NCI-H146 treated with DMSO at 0.1 percent for 48 hours (cell line): Measurements from ENCODE around the gene FBXO3.

ENCODE experiments used
- DNase-seq: peaks from one replicate; lab custom pipeline; 2025; ENCODE audit not compliant: unreplicated experiment; lab: John Stamatoyannopoulos, UW

FBXO3 gene

DNA sequence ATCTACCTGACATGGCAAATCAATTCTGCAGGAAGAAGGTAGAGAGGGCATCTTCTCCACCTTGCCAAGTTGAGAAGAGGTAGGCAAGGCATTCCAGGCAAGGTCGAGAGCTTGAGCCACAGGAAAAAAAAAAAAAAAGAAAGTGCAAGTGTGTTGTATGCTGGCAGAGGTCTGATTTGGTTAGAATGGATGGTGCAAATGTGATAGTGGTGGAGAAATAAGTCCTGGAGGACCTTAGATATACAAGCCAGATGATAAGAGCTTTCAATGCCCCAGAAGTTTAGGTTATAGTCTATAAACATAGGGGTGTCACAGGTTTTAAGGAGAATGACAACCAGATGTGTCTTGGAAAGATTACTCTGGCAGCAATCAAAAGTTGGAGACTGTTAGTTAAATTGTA is 1.4 kb downstream of the FBXO3 start:
- DNase-seq: no peak

DNA sequence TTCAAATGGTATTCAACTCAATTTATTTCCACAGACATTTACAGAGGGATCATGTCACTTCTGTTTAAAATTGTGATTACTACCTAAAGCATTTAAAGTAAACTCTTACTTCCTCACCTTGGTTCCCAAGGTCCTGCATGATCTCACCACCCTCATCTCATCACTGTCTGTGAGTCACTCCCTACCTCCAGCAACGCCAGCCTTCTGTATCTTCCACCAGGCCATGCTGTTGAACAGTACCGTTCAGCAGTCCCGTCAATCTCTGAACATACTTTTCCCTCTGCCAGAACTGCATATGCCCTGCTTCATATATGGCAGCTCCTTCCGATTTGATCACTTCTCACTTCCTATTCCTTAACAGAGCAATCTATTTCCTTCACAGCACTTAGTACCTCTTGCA is 2.0 kb downstream of the FBXO3 start:
- no peak for DNase-seq

DNA sequence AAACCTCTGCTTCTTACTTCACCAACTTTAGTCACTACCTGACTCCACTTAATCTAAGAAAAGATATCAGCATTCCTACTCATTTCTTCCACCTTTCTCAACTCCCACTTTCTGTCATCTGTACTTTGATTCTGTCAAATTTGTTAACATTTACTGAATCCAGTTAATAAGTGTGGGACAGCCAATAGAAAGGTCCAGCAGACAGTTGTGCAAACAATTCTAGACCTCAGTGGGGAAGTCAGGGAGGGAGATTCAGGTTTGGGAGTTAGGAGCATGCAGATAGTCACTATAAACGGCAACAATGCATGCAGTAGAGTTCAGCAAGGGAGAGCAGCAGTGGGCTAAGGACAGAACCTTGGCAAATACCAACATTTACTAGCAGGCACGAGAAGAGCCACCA is 4.1 kb downstream of the FBXO3 start:
- no peak for DNase-seq

DNA sequence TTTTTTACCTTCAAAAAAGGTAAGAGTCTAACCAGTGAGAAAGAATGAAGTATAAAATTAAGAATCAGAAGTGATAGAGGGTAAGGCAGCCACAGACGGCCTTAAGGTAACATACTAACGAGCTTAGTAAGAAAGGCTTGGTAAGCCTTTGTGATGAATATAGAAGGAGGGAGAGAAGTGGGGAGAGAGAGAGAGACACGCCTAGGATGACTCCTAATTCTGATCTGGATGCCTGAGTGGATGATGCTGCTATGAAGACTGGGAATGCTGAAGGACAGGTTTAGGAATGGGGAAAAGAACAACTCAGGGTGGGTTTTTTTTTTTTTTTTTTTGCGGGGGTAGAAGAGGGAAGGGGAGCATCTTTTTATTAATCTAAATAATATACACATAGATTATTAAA is 4.8 kb downstream of the FBXO3 start:
- no peak for DNase-seq

DNA sequence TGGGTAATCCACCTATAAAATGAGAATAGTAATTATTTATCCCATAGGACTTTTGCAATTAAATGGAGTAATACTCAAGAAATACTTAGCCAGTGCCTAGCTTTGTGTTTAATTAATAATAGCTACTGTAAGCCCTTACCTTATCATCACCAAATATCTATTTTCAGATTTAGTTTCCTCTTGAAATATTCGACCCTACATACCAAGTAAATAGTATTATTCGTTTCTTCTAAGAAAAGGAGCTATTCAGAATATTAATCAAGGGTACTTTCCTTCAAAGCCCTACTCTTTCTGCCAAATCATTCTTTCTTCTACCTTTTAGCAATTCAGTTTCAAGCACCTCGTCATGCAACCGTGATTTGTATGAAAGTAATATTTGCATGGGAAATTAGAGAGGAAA is 6.7 kb downstream of the FBXO3 start:
- DNase-seq: no peak

DNA sequence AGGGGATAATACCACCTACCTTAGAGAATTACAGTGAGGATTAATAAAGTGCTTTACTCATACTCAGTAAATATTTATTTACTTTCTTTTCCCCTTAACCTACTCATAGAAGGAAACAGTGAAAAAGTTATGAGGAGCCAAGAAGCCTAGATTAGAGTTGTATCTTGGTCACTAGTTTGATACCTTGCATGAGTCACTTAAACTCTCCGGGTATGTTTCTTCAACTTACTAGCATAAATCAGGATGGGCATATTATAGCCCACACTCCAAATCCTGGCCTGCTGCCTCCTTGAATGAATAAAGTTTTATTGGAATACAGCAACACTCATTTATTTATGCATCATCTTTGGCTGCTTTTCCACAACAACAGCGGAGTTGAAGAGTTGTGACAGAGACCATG is 8.2 kb downstream of the FBXO3 start:
- no peak for DNase-seq

DNA sequence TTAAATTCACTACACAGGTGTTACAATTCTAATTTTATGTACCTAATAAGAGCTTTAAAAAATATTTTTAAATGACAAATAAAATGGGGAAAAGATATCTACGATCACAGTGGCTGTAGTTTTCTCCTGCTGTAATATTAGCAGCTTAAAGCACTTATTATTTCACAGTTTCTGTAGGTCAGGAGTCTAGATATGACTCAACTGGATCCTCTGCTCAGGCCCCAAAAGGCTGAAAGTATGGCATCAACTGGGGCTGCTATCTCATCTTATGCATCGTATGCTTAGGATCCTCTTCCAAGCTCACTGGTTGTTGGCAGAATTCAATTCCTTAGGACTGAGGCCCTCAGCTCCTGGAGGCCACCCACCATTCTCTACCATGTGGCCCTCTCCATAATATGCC is 12.8 kb downstream of the FBXO3 start:
- DNase-seq: no peak

DNA sequence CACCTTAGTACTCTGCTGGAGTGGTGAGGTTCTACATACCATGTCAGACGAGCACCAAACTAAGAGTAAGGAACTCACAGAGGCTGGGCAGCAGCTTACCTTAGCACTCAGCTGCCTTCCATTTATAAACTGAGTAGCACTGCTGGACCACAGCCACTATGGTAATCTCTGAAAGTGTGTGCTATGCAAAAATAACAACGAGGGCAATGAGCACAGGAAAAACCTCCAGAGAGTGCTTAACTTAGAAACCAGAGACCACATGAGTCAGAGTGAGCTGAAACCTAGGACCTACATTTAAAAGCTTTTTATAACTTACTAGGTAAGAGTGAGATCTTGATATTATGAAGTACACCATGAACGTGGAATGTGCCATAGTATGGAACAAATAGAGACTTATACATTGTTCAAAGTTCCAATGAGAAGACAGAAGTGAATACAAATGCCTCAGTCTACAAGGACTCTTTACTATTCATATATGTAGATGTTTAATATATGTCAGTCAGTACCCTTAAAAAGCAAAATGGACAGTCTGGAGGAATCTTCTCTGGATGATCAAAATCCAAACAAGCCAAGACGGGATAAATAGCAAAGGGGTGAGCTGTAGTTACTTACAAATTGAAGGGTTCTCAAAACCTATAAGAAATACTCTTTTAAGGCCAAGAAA is 20.9 kb downstream of the FBXO3 start:
- DNase-seq: no peak

DNA sequence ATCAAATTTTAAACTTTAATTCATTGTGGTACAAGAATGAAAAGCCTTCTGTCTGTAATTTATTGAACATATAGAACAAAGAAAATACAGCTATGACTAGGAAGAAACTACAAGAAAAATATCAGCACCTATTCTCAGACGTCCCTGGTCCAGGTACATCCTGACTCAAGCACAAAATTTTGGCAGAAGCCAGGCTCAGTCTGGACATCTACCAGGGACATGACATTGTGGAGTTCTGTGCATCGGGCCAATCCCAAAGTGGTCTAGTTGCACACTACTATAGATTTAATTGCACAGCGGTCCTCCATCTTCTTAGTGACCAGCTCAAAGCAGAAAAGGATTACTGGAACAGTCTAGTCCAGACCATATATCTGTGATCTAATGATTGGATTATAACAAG is 22.4 kb downstream of the FBXO3 start:
- DNase-seq: no peak

DNA sequence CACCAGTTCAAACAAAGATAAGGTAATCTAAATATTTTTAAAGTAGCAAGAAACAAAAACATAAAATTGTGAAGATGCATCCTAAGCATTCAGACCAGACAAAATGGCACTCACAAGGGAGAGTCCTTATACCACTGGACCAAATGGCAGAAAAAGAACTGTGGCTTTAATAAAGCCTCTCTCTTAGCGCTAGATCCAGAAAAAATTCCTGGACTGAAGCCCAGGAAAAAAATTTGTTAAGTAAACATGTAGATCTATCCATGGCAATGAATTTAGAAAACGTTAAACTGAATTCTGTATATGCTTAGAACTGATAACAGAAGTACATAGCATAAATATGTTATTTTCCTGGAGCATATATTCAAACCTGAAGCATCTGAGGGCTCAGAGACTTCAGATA is 26.3 kb downstream of the FBXO3 start:
- no peak for DNase-seq

DNA sequence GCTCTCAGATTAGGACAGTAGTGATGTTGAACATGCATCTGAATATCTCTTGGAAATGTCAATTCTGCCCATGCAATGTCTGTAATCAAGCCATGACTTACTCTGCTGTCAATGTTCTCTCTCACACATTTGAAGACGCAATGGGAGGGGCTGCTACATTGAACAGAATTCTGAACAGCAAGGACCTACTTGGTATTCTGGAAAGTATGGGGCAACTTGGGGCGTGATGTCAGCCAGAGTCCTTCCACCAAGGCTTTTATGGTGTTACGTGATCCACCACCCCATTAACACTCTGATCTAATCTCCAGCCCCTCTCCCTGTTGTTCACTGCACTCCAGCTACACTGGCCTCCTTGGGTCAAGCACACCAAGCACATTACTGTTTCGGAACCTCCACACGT is 31.0 kb downstream of the FBXO3 start:
- no peak for DNase-seq

DNA sequence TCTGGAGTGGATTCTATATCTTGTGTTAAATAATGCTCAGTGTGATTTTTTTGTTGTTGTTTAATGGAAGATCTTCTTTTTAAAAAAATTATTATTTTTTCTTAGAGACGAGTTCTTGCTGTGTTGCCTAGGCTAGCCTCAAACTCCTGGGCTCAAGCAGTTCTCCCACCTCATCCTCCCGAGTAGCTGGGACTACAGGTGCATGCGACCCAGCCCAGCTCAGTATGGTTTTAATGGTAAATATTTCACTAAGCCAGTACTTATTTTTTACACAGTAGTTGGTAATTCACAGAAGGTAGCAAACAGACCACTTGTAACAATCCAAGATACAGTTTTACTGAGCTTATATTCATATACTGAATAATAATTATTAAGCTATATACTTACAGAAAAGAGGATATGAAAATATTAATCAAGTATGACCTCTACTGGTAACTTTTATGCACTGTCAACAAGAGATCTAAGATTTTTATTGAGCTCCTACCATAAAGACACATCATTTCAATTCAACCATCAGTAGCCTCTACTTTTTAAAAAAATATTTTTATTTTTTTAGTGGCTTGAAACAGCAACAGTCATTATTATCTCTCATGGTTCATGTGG is 32.0 kb downstream of the FBXO3 start:
- DNase-seq: no peak

DNA sequence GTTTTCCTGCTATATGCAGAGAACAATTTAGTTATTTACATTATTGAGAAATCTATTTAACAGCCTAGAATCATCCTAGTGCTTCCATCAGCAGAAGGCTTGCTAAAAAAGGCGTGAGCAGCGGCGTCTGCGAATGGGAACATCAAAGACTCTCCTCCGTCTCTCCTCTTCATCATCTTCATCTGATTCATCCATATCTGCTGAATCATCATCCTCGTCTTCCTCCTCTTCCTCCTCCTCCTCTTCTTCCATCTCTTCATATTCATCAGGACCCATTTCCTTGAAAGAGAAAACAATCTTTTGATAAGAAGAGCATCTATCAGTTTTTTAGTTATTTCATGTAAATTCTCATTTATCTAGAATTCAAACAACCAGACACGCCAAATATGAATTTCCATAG is 32.5 kb downstream of the FBXO3 start:
- DNase-seq: no peak

DNA sequence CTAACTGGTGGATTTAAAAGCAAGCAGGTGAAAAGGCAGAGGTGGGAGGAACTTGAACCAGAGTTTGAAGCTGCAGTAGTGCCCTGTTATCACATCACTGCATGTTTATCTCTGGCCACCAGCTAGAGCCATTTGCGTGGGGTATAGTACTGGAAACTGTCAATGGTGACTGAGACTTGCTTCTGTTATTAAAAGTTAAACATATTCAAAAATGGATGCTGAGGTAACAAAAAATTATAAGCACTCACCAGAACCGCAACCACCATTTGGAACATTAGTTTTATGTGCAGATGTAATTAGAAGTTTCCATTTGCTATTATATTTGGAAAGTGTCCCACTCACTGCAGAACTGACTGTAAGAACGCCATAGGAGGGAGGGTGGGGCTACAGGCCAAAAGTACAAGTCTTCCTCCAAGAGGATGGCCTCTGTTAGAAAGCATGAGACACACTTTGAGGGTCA is 36.9 kb downstream of the FBXO3 start:
- no peak for DNase-seq

DNA sequence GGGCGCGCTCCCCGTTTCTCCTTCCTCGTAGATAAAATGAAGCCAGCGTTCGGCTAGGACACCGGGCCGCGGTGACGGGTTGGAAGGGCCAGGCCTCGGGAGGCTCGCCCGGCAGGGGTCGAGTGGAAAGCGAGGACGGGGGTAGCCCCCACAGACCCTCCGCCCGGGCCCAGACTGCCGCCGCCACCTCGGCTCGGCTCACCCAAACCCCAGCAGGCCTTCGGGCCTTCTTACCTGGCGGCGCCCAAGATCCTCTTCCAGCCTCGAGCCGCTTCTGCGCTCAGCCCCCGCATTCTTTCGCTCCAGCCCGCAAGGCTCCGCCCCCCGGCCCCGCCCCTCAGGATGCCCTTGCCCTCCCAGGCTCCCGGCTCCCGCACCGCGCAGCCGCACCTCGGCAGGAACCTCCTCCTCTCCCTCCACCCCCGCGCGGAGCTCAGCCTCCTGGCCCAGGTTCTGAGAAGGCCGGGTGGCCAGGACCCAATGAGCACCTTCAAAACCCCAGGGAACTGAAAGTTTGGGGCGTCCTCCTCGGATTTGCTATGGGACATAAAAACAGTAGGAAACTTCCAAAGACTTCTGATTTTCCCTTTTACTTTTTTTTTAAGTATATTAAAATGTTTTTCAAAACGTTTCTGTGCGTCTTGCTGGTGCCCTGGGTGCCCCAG is 38.0 kb downstream of the FBXO3 start, which contains the start of gene CD59:
Gene CD59, minus strand, starts transcription at position 276 of the 665 bp plus-strand sequence. CDS start 13,978 bp downstream, outside the sequence.
- peak; percentile 80 for DNase-seq

DNA sequence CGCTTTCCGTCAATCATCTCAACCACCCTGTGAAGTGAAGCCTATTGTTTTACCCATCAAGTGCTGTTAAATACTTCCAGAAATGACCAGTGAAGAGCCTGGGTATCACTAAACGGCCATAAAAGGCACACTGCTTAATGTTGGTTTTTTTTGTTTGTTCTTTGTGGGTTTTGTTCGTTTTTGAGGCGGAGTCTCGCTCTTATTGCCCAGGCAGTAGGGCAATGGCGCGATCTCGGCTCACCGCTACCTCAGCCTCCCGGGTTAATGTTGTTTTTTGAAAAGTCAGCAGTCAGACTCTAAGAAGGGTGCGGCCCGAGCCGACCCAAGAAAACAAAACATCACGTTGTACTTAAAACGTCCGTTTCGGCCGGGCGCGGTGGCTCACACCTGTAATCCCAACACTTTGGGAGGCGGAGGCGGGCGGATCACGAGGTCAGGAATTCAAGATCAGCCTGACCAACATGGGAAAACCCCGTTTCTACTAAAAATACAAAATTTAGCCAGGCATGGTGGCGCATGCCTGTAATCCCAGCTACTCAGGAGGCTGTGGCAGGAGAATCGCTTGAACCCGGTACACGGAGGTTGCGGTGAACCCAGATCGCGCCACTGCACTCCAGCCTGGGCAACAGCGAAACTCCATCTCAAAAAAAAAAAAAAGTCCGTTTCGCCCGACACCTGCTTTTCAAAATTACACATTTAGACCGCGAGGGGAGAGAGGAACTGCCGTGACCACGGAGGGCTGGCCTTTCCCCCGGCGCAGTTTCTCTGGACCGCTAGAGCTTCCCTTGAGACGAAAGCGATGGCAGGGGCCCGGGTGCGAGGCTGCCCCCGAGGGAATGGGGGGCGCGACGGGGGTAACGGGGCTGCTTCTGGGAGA is 38.8 kb downstream of the FBXO3 start:
- peak; percentile 41 for DNase-seq

DNA sequence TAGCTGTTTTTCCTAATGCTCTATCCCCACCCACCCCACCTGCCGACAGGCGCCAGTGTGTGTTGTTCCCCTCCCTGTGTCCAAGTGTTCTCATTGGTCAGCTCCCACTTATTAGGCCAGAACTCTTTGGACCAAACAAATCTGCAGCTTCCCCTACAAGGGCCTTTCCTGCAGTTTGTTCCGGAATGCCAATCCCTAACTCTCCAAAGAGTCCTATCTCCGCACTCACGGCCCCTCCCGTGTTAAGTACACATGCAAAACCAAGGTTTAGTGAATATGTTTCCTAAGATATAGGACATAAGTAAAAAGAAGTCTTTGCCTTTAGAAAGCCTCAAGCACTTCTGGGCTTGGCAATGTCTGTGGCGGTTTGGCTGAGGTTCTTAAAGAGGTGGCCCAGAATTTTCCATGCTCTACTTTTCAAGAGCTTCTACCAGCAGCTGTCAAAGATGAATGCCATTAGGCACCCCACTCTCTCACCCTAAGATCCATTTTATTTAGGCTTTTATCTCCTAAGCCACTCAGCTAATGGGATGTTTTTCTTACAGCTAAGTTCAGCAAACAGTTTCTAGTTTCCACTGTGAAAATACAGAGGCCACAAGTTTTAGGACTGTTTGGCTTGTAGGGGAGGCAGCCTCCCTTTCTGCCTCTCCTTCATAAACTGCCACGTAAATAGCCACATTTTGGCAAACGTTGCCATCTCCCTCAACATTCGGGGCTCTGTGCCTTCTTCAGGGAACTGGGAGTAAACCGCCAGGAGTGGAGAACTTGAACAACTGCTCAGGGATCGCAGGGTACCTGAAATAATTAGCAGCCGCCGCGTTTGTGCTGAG is 39.7 kb downstream of the FBXO3 start:
- no peak for DNase-seq

DNA sequence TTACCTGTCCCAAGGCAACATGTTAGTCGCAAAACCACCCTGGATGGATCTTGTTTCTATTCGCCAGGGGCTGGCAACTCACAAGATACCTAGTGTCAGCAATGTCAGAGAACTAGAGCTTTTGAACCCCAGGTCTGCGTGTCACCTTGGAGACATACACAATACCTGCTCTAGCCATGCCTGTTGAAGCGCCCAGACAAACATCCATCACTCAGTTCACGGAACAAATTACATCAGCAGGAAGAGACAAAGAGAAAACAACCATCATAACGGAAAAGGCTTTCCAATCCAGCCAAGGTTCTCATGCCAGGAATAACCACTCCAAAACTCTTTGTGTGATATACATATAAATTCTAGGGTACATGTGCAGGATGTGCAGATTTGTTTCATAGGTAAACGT is 40.3 kb downstream of the FBXO3 start:
- DNase-seq: no peak

DNA sequence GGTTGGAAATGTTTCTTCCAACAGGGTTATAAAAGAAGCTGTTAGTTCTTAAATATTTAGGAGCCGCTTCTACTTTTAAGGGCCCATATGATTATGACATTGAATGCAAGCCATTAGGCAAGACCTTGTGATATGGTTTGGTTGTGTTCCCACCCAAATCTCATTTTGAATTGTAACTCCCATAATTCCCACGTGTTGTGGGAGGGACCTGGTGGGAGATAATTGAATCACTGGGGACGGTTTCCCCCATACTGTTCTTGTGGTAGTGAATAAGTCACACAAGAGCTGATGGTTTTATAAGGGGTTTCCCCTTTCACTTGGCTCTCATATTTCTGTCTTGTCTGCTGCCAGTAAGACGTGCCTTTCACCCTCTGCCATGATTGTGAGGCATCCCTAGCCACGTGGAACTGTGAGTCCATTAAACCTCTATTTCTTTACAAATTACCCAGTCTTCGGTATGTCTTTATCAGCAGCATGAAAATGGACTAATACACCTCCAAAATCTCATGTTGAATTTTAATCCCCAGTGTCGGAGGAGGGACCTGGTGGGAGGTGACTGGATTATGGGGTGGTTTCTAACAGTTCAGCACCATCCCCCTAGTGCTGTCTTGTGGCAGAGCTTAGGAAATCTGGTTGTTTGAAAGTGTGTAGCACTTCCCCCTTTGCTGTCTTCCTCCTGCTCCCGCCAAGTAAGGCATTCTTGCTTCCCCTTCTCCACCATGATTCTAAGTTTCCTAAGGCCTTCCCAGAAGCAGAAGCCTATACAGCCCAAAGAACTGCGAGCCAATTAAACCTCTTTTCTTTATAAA is 42.4 kb downstream of the FBXO3 start:
- no peak for DNase-seq

DNA sequence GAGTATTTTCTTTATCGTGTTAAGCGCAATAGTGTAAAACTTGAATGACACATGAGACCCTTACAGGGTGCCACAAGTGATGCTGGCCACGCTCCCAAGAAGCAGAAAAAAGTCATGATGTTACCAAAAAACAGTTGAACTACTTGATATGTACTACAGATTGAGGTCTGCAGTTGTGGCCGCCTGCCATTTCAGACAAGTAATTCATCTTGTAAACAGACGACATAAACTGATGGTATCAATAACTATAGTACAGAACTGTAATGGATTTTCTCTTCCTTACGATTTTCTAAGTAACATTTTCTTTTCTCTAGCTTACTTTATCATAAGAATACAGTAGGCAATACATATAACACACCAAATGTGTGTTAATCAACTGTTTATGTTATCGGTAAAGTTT is 43.6 kb downstream of the FBXO3 start:
- no peak for DNase-seq
